COLO829 (cell line): Measurements from ENCODE around the gene TMEM62.
A peak's percentile ranks its signal among the peaks of the same experiment; 100 is the strongest.
"Not testable (repeated sequence)": the region's sequence is repeated elsewhere in the genome, so short reads cannot be mapped to it uniquely, and the experiment has no call there.

ENCODE experiments used
- DNase-seq: peaks from one replicate; pipeline ENCODE4 v3.0.0; 2012; ENCODE audit warnings: low spot score

TMEM62 gene

GRCh38 chr15:43209059-43209824 is 75.9 kb downstream of the TMEM62 start:
- no peak for DNase-seq

GRCh38 chr15:43210172-43210745 is 76.9 kb downstream of the TMEM62 start:
- DNase-seq: no peak

- DNase-seq: no peak
Measured at GRCh38 chr15:43210807-43211206, 77.4 kb downstream of the TMEM62 start.

GRCh38 chr15:43211224-43211735 is 77.9 kb downstream of the TMEM62 start:
- DNase-seq: no peak

- DNase-seq: no peak
Measured at GRCh38 chr15:43212299-43212698, 78.9 kb downstream of the TMEM62 start.

GRCh38 chr15:43212951-43213350 is 79.6 kb downstream of the TMEM62 start:
- no peak for DNase-seq

GRCh38 chr15:43213466-43213865 is 80.1 kb downstream of the TMEM62 start:
- no peak for DNase-seq

- no peak for DNase-seq
Measured at GRCh38 chr15:43214169-43214568, 80.8 kb downstream of the TMEM62 start.

- DNase-seq: no peak
Measured at GRCh38 chr15:43214592-43215295, 81.4 kb downstream of the TMEM62 start.

- peak; percentile 32 for DNase-seq
Measured at GRCh38 chr15:43215961-43216360, 82.6 kb downstream of the TMEM62 start.

GRCh38 chr15:43218908-43219706 is 85.7 kb downstream of the TMEM62 start:
- DNase-seq: peak; percentile 38

GRCh38 chr15:43219929-43220928 is 86.8 kb downstream of the TMEM62 start:
- no peak for DNase-seq

- no peak for DNase-seq
Measured at GRCh38 chr15:43220991-43221403, 87.6 kb downstream of the TMEM62 start, which contains the start of gene EPB42. TSS of gene EPB42 (minus strand) at chr15:43221018. CDS start at chr15:43220825, 193 bp downstream.

GRCh38 chr15:43221422-43221821 is 88.0 kb downstream of the TMEM62 start:
- DNase-seq: no peak

- peak; percentile 49 for DNase-seq
Measured at GRCh38 chr15:43225201-43225949, 92.0 kb downstream of the TMEM62 start.

GRCh38 chr15:43225950-43226255 is 92.5 kb downstream of the TMEM62 start:
- DNase-seq: not testable (repeated sequence)

- DNase-seq: no peak
Measured at GRCh38 chr15:43226436-43227305, 93.3 kb downstream of the TMEM62 start.

GRCh38 chr15:43229977-43230376 is 96.6 kb downstream of the TMEM62 start:
- DNase-seq: peak; percentile 37

- no peak for DNase-seq
Measured at GRCh38 chr15:43230640-43231115, 97.3 kb downstream of the TMEM62 start.
